Spleen (tissue), 11 donors: ENCODE results near the gene DPT. TPM values are rescaled to one million over a fixed set of nuclear protein-coding genes. Genes with fewer than 3 reads are reported as not detected.

Source experiments
- DNase-seq: peaks from one replicate; pipeline ENCODE4 v3.0.0-alpha.2; 2020
- H3K27ac ChIP-seq, 8 donors: fragments of 200-600 bp; sonication (generic) in 7 of 8; 1 replicate in 4 of 8; 2 replicates in 4 of 8; pipeline versions ENCODE4 v1.5.0 to v1.8.0; 2016 to 2021; ENCODE audit warnings: inconsistent platforms in 4 of 8, mild to moderate bottlenecking in 4 of 8, moderate library complexity in 1 of 8
- H3K27me3 ChIP-seq, 7 donors: fragments of 200-600 bp; sonication (generic) in 6 of 7; replicated peaks in 1 of 7; 1 replicate in 4 of 7; 2 replicates in 3 of 7; pipeline versions ENCODE4 v1.5.0 to v1.8.0; 2016 to 2021; ENCODE audit warnings: inconsistent platforms in 3 of 7, mild to moderate bottlenecking in 1 of 7
- H3K36me3 ChIP-seq, 6 donors: fragments of 200-600 bp; sonication (generic) in 5 of 6; 1 replicate in 4 of 6; 2 replicates in 2 of 6; pipeline versions ENCODE4 v1.5.0 to v1.8.0; 2016 to 2021; ENCODE audit warnings: inconsistent platforms in 2 of 6
- H3K4me1 ChIP-seq, 6 donors: fragments of 200-600 bp; sonication (generic) in 5 of 6; 1 replicate in 3 of 6; 2 replicates in 3 of 6; pipeline versions ENCODE4 v1.5.0 to v1.8.0; 2016 to 2021; ENCODE audit warnings: inconsistent platforms in 3 of 6
- H3K4me3 ChIP-seq, 8 donors: fragments of 200-600 bp; sonication (generic) in 7 of 8; 1 replicate in 4 of 8; 2 replicates in 4 of 8; pipeline versions ENCODE4 v1.5.0 to v1.8.0; 2016 to 2021; ENCODE audit warnings: inconsistent platforms in 4 of 8, mild to moderate bottlenecking in 4 of 8, moderate library complexity in 2 of 8
- H3K9me3 ChIP-seq, 8 donors: fragments of 200-600 bp; sonication (generic) in 7 of 8; 1 replicate in 4 of 8; 2 replicates in 4 of 8; pipeline versions ENCODE4 v1.5.0 to v1.8.0; 2016 to 2021; ENCODE audit warnings: inconsistent platforms in 4 of 8
- POLR2A ChIP-seq, 3 donors: fragments of 450-650 bp; IDR thresholded peaks; one replicate each; pipeline ENCODE4 v1.5.1; 2017; ENCODE audit warnings: antibody characterized with exemption in 3 of 3, mild to moderate bottlenecking in 1 of 3
- POLR2AphosphoS5 ChIP-seq, 3 donors: sonication (generic); formaldehyde crosslinking; IDR thresholded peaks; one replicate each; pipeline ENCODE4 v1.5.1; 2017; ENCODE audit warnings: antibody characterized with exemption in 3 of 3
- WGBS, 5 donors: extraction: QIAGEN DNeasy Blood & Tissue Kit in 3 of 5; methylation state at CpG; one replicate each; pipeline versions ENCODE4 v1.1.5 to v1.1.7; 2013 to 2018; 5-methylcytosine and 5-hydroxymethylcytosine counted together
- intact Hi-C: fragments of 100-400 bp; cut with DNase I; formaldehyde crosslinking; loops from one replicate; pipeline ENCODE4 v1.15.0; 2023; ENCODE audit warnings: low total_unique reads
- polyA plus RNA-seq, 3 donors: library from polyadenylated mRNA; stranded (reverse); fragments of 200-250 nt; gene quantifications; one replicate each; pipeline ENCODE4 v1.2.1, GENCODE V29; 2013
- total RNA-seq, 7 donors: library from RNA; depleted of rRNA in 3 of 7; stranded (reverse); fragments of >200 nt in 3 of 7; fragmentation: NEBNext Ultra II Directional in 4 of 7; extraction: Animal tissue kit (Norgen Biotek cat#: 25700) in 4 of 7; gene quantifications; one replicate each; pipeline versions ENCODE4 v1.1.0 to v1.2.1, GENCODE V29; 2016 to 2021
- TF ChIP-seq, protein P1 (sequence below), 11 experiments: fragments of 200-600 bp in 7 of 11; fragments of 450-650 bp in 4 of 11; sonication (generic) in 4 of 11; IDR thresholded peaks in 8 of 11; conservative IDR thresholded peaks in 3 of 11; 1 replicate in 7 of 11; 2 replicates in 4 of 11; pipeline versions ENCODE4 v1.4.0 to v1.8.0; 2016 to 2021; ENCODE audit warnings: antibody characterized with exemption in 11 of 11, inconsistent platforms in 4 of 11, mild to moderate bottlenecking in 1 of 11
- donor health status: healthy with polysubstance abuse.
- donor health status: DM: no; HTN: no; CAD: no; lungs with moderate emphysema.
- donor health status: DM: no; HTN: no; CAD: no.
- donor health status: Bipolar disorder and iron deficiency.
- donor health status: healthy.
- donor health status: DM: no; HTN: no; CAD: no.
- donor health status: DM: yes; HTN: yes; CAD: no.

Gene DPT
- total and polyA plus RNA-seq, 10 donors = 0.37 to 7.2 (median 0.93) TPM; not detected in 5

DNA sequence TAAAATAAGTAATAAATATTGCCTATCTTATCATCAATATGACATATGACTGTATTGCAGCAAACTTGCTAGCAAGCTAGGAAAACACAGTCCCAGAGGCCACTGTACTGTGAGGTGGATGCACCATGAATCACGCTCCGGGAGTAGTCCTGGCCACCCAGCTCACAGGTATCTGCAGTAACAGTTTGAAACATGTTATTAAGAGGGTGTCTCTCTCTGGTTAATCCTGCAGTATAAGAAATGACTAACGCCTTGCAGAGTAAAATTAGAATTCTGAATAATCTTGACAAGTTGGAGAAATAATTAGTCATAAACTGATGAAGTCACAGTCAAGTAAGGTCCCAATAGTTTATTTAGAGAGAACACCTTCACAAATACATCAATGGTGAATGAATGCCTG, 34.0 kb upstream of the DPT start:
- TF ChIP-seq POLR2A (IDR thresholded peaks at IDR 0.05) (no peak), POLR2AphosphoS5 (IDR thresholded peaks at IDR 0.05) (no peak)
- TF ChIP-seq, protein P1, sequence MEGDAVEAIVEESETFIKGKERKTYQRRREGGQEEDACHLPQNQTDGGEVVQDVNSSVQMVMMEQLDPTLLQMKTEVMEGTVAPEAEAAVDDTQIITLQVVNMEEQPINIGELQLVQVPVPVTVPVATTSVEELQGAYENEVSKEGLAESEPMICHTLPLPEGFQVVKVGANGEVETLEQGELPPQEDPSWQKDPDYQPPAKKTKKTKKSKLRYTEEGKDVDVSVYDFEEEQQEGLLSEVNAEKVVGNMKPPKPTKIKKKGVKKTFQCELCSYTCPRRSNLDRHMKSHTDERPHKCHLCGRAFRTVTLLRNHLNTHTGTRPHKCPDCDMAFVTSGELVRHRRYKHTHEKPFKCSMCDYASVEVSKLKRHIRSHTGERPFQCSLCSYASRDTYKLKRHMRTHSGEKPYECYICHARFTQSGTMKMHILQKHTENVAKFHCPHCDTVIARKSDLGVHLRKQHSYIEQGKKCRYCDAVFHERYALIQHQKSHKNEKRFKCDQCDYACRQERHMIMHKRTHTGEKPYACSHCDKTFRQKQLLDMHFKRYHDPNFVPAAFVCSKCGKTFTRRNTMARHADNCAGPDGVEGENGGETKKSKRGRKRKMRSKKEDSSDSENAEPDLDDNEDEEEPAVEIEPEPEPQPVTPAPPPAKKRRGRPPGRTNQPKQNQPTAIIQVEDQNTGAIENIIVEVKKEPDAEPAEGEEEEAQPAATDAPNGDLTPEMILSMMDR (IDR thresholded peaks at IDR 0.05 in 8 of 11, conservative IDR thresholded peaks at IDR 0.05 in 3 of 11) = no peak
- Histone ChIP-seq H3K36me3 (no peaks in the 10 kb centered on the region), H3K27me3 (no peaks in the 10 kb centered on the region), H3K9me3 (no peaks in the 10 kb centered on the region), H3K4me3 (no peak overlapping the region), H3K4me1 (no peaks in the 10 kb centered on the region), H3K27ac (no peak overlapping the region)
- 87 to 96% (median 90%) methylated on average over 3 of the region's 3 CpGs for WGBS, 5 donors
- intact Hi-C loops = no loop called here
- no peak for DNase-seq

DNA sequence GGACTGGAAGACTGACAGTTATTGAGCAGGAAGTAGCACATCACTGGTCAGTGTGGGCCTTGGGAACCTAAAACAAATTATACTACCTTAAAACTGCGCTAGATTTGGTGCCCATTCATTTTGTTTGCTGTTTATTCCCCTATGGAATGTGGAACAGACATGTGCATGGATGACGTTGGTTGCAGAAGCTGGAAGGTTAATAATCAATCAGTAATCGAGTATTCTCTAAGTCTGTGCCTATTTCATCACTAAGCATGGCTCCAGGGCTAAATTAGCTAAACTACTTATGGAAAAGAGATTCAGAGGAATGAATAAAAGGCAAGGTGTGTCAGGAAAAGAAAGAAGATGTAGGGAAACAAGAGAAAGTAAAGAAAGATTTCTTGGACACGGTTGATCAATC, 33.5 kb upstream of the DPT start:
- intact Hi-C loops = no loop called here
- DNase-seq = no peak
- H3K4me3 ChIP-seq = no peak overlapping the region
- WGBS, 5 donors = 86 to 96% (median 91%) methylated on average over 4 of the region's 4 CpGs
- H3K27ac ChIP-seq = no peak overlapping the region
- no peak for TF ChIP-seq POLR2AphosphoS5 (IDR thresholded peaks at IDR 0.05)
- TF ChIP-seq, protein P1 (IDR thresholded peaks at IDR 0.05 in 8 of 11, conservative IDR thresholded peaks at IDR 0.05 in 3 of 11) = no peak
- no peak for TF ChIP-seq POLR2A (IDR thresholded peaks at IDR 0.05)
- no peaks in the 10 kb centered on the region for H3K36me3 ChIP-seq
- no peaks in the 10 kb centered on the region for H3K4me1 ChIP-seq
- H3K27me3 ChIP-seq = no peaks in the 10 kb centered on the region
- no peaks in the 10 kb centered on the region for H3K9me3 ChIP-seq

DNA sequence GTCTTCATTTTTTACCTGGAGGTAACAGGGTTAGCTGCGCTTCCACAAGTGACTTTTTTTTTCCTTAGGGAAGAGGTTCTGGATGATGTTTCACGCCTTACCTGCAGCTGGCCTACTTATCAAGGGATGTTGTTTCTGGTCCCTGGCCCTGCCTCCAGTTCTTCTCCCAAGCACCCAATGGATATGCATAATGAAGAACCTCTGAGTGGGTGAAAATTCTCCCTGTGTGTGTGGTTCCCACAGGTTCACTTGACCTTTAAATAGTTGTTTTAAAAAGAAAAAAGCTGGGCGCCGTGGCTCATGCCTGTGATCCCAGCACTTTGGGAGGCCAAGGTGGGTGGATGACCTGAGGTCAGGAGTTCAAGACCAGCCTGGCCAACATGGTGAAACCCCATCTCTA, 31.8 kb upstream of the DPT start:
- no peak for DNase-seq
- TF ChIP-seq, protein P1 (IDR thresholded peaks at IDR 0.05 in 8 of 11, conservative IDR thresholded peaks at IDR 0.05 in 3 of 11) = no peak
- no peak for TF ChIP-seq POLR2A (IDR thresholded peaks at IDR 0.05)
- TF ChIP-seq POLR2AphosphoS5 (IDR thresholded peaks at IDR 0.05) = no peak
- no peaks in the 10 kb centered on the region for H3K4me1 ChIP-seq
- intact Hi-C loops = no loop called here
- H3K9me3 ChIP-seq = no peaks in the 10 kb centered on the region
- H3K36me3 ChIP-seq = no peaks in the 10 kb centered on the region
- H3K27ac ChIP-seq = no peak overlapping the region
- H3K4me3 ChIP-seq = no peak overlapping the region
- no peaks in the 10 kb centered on the region for H3K27me3 ChIP-seq
- WGBS, 5 donors = 93 to 96% (median 94%) methylated on average over 4 of the region's 4 CpGs

DNA sequence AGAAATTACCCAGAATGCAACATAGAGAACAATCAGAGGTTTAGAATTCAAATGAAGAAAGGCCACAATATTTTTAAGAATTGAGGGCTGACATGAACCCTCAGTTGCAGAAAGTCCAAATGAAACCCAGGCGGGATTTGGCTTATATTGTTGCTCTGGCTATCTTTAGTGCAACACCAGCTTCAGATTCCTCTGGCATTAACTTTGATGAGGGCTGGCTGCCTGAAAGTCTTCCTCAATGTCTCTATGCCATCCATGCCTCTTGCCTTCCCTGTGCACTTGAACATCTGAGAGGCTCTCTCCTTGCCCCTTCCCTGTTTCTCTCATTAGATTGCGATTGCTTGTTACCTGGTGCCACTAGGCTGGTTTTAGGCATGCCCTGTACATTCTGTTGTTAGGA, 31.2 kb upstream of the DPT start:
- intact Hi-C loops = no loop called here
- H3K4me3 ChIP-seq = no peak overlapping the region
- H3K27ac ChIP-seq = no peak overlapping the region

More for the DNA sequence above, 31.2 kb upstream of the DPT start:
- 92 to 100% (median 95%) methylated on average over 2 of the region's 2 CpGs for WGBS, 5 donors
- no peaks in the 10 kb centered on the region for H3K4me1 ChIP-seq
- no peaks in the 10 kb centered on the region for H3K36me3 ChIP-seq
- DNase-seq = no peak
- no peak for TF ChIP-seq POLR2AphosphoS5 (IDR thresholded peaks at IDR 0.05)
- TF ChIP-seq POLR2A (IDR thresholded peaks at IDR 0.05) = no peak
- TF ChIP-seq, protein P1 (IDR thresholded peaks at IDR 0.05 in 8 of 11, conservative IDR thresholded peaks at IDR 0.05 in 3 of 11) = no peak
- H3K27me3 ChIP-seq = peaks cover 0 to 5% (median 0%) of the 10 kb centered on the region in 7 donors
- H3K9me3 ChIP-seq = no peaks in the 10 kb centered on the region
